ENCODE measurements around the gene TCF12. TPM values are rescaled to one million over a fixed set of nuclear protein-coding genes. Genes with fewer than 3 reads are reported as not detected.

TCF12 gene
- total RNA-seq, 1 donor from 2014 or later, result 68.9 TPM

- DNase-seq (ENCODE audit: low read depth), result no peak
- H3K4me3 ChIP-seq (ENCODE audit: low read depth, low read length), result no peak overlapping the region
- TF ChIP-seq CTCF (conservative IDR thresholded peaks at IDR 0.05; ENCODE audit: low read depth, low read length), result no peak
Measured at GRCh38 chr15:56913670-56914069, 4.8 kb upstream of the TCF12 start.

GRCh38 chr15:56915888-56916287, 2.6 kb upstream of the TCF12 start:
- H3K4me3 ChIP-seq (ENCODE audit: low read depth, low read length), result no peak overlapping the region
- no peak for DNase-seq (ENCODE audit: low read depth)
- TF ChIP-seq CTCF (conservative IDR thresholded peaks at IDR 0.05; ENCODE audit: low read depth, low read length), result no peak

- peak overlapping the region; percentile 96 for H3K4me3 ChIP-seq (ENCODE audit: low read depth, low read length)
- no peak for DNase-seq (ENCODE audit: low read depth)
Measured at GRCh38 chr15:56916825-56917477, 1.5 kb upstream of the TCF12 start.

GRCh38 chr15:56917652-56918045, 795 bp upstream of the TCF12 start:
- peak overlapping the region; percentile 96 for H3K4me3 ChIP-seq (ENCODE audit: low read depth, low read length)
- TF ChIP-seq CTCF (conservative IDR thresholded peaks at IDR 0.05; ENCODE audit: low read depth, low read length), result no peak
- no peak for DNase-seq (ENCODE audit: low read depth)

More at GRCh38 chr15:56916825-56917477, 1.5 kb upstream of the TCF12 start:
- no peak for TF ChIP-seq CTCF (conservative IDR thresholded peaks at IDR 0.05; ENCODE audit: low read depth, low read length)

- no peak for TF ChIP-seq CTCF (conservative IDR thresholded peaks at IDR 0.05; ENCODE audit: low read depth, low read length)
- no peak for DNase-seq (ENCODE audit: low read depth)
Measured at GRCh38 chr15:56919031-56919608, 676 bp downstream of the TCF12 start.

GRCh38 chr15:56919609-56920366, 1.3 kb downstream of the TCF12 start:
- H3K4me3 ChIP-seq (ENCODE audit: low read depth, low read length), result peak overlapping the region; percentile 96
- DNase-seq (ENCODE audit: low read depth), result no peak
- TF ChIP-seq CTCF (conservative IDR thresholded peaks at IDR 0.05; ENCODE audit: low read depth, low read length), result no peak

More at GRCh38 chr15:56919031-56919608, 676 bp downstream of the TCF12 start:
- H3K4me3 ChIP-seq (ENCODE audit: low read depth, low read length), result peak overlapping the region; percentile 96
